Measurements from ENCODE around the gene FGA. TPM values are rescaled to one million over a fixed set of nuclear protein-coding genes. Genes with fewer than 3 reads are reported as not detected.

The FGA gene
- 10 to 100 TPM in 1 of 12 donors, 1 to 10 TPM in 2, under 1 TPM in 6, not detected in 3; 0.10 to 25.5 (median 0.41) TPM for polyA plus RNA-seq (ENCODE audit: insufficient read length in 12 of 12)
- long read RNA-seq, donor 1, partial matches to known transcripts, result 0 of 1 reads
- long read RNA-seq, donor 1, other reads (novel, unspliced or antisense), result 0 of 1 reads
- long read RNA-seq, donor 2, result 0 reads
- long read RNA-seq, donor 3, result 0 reads
- long read RNA-seq, donor 4, result 0 reads
- long read RNA-seq, donor 5, result 0 reads
- long read RNA-seq, donor 6, result 0 reads
- long read RNA-seq, donor 7, result 0 reads
- long read RNA-seq, donor 8, result 0 reads
- long read RNA-seq, donor 9, result 0 reads
- long read RNA-seq, donor 10, result 0 reads
- long read RNA-seq, donor 11, partial matches to known transcripts, result 0 of 1 reads
- long read RNA-seq, donor 11, other reads (novel, unspliced or antisense), result 0 of 1 reads

GRCh38 chr4:154590329-154591006 lies at the start of gene FGA:
FGA (minus strand) TSS chr4:154590742; CDS start chr4:154590687, 55 bp downstream.
- DNase-seq, result no peak

- DNase-seq, result no peak
Measured at GRCh38 chr4:154634058-154634457, 43.5 kb upstream of the FGA start.

- DNase-seq, result no peak
Measured at GRCh38 chr4:154631828-154632227, 41.3 kb upstream of the FGA start.

GRCh38 chr4:154630324-154630723 lies 39.8 kb upstream of the FGA start:
- no peak for DNase-seq

GRCh38 chr4:154626793-154627484 lies 36.4 kb upstream of the FGA start:
- DNase-seq, result peak; percentile 27

- DNase-seq, result no peak
Measured at GRCh38 chr4:154625971-154626370, 35.4 kb upstream of the FGA start.

- no peak for DNase-seq
Measured at GRCh38 chr4:154623995-154624394, 33.5 kb upstream of the FGA start.

- no peak for DNase-seq
Measured at GRCh38 chr4:154623436-154623835, 32.9 kb upstream of the FGA start.

GRCh38 chr4:154622598-154622997 lies 32.1 kb upstream of the FGA start:
- peak; percentile 19 for DNase-seq

GRCh38 chr4:154620111-154620510 lies 29.6 kb upstream of the FGA start:
- no peak for DNase-seq

GRCh38 chr4:154618708-154619315 lies 28.3 kb upstream of the FGA start:
- peak; percentile 29 for DNase-seq

GRCh38 chr4:154617820-154618317 lies 27.3 kb upstream of the FGA start:
- DNase-seq, result no peak

GRCh38 chr4:154616731-154617130 lies 26.2 kb upstream of the FGA start:
- no peak for DNase-seq

GRCh38 chr4:154616287-154616686 lies 25.7 kb upstream of the FGA start:
- DNase-seq, result no peak

GRCh38 chr4:154615211-154615610 lies 24.7 kb upstream of the FGA start:
- DNase-seq, result no peak

GRCh38 chr4:154614306-154614705 lies 23.8 kb upstream of the FGA start:
- DNase-seq, result no peak

- no peak for DNase-seq
Measured at GRCh38 chr4:154612472-154613414, 22.2 kb upstream of the FGA start, which contains the start of gene FGG. FGG (minus strand) TSS chr4:154612656; CDS start chr4:154612609, 47 bp downstream.

GRCh38 chr4:154611833-154612232 lies 21.3 kb upstream of the FGA start:
- DNase-seq, result no peak

GRCh38 chr4:154610582-154610981 lies 20.0 kb upstream of the FGA start:
- DNase-seq, result no peak

GRCh38 chr4:154609532-154609931 lies 19.0 kb upstream of the FGA start:
- no peak for DNase-seq

Data from muscle of arm (tissue), 14 donors.